ENCODE data around the gene JAG1. TPM values are rescaled to one million over a fixed set of nuclear protein-coding genes. Genes with fewer than 3 reads are reported as not detected.

The JAG1 gene
- polyA plus RNA-seq, 4 donors = 6.3 to 63.7 (median 15.7) TPM

DNA sequence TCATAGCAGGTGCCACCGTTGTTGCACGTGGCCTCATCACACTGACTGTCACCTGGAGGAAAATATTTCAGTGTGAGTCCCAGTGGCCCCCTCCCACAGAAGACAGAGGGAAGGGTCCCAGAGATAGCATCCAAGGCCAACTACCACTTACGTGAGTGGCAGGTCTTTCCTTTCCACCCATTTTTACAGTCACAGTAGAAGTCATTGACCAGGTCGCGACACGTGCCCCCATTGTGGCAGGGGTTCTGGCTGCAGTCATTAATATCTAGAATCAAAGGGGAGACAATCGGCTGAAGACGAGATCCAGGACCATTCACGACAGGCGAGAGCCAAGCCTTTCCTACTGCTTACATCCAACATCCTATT, 28.6 kb downstream of the JAG1 start:
- WGBS, 3 donors = 89 to 96% (median 95%) methylated on average over 10 of the region's 10 CpGs
- no peak overlapping the region for H3K27ac ChIP-seq (ENCODE audit: low read depth in 1 of 3, low read length in 2 of 3)
- no peaks in the 10 kb centered on the region for H3K4me1 ChIP-seq (ENCODE audit: control insufficient read depth in 3 of 3, insufficient read depth in 2 of 3, low read depth in 1 of 3, low read length in 2 of 3)
- H3K9me3 ChIP-seq (ENCODE audit: control insufficient read depth in 2 of 2, insufficient read depth in 1 of 2, low read depth in 1 of 2, low read length in 1 of 2) = no peaks in the 10 kb centered on the region
- no peaks in the 10 kb centered on the region for H3K27me3 ChIP-seq (ENCODE audit: control insufficient read depth in 3 of 3, insufficient read depth in 3 of 3, low read length in 3 of 3)
- H3K36me3 ChIP-seq (ENCODE audit: control insufficient read depth in 3 of 3, insufficient read depth in 2 of 3, low read depth in 1 of 3, low read length in 3 of 3) = peaks cover 15 to 88% (median 48%) of the 10 kb centered on the region in 3 donors
- FAIRE-seq (no peak), DNase-seq (no peak)
- no peak overlapping the region for H3K4me3 ChIP-seq (ENCODE audit: low read depth in 1 of 3, low read length in 3 of 3)

- Histone ChIP-seq H3K27ac (ENCODE audit: low read depth in 1 of 3, low read length in 2 of 3) (no peak overlapping the region), H3K4me3 (ENCODE audit: low read depth in 1 of 3, low read length in 3 of 3) (no peak overlapping the region), H3K4me1 (ENCODE audit: control insufficient read depth in 3 of 3, insufficient read depth in 2 of 3, low read depth in 1 of 3, low read length in 2 of 3) (no peaks in the 10 kb centered on the region), H3K27me3 (ENCODE audit: control insufficient read depth in 3 of 3, insufficient read depth in 3 of 3, low read length in 3 of 3) (no peaks in the 10 kb centered on the region), H3K36me3 (ENCODE audit: control insufficient read depth in 3 of 3, insufficient read depth in 2 of 3, low read depth in 1 of 3, low read length in 3 of 3) (peaks cover 17 to 88% (median 51%) of the 10 kb centered on the region in 3 donors), H3K9me3 (ENCODE audit: control insufficient read depth in 2 of 2, insufficient read depth in 1 of 2, low read depth in 1 of 2, low read length in 1 of 2) (no peaks in the 10 kb centered on the region)
- FAIRE-seq = no peak
- no peak for DNase-seq
- WGBS, 3 donors = 74 to 89% (median 81%) methylated on average over 14 of the region's 14 CpGs
These were observed 29.2 kb downstream of the JAG1 start for GRCh38 chr20:10644458-10645204.

DNA sequence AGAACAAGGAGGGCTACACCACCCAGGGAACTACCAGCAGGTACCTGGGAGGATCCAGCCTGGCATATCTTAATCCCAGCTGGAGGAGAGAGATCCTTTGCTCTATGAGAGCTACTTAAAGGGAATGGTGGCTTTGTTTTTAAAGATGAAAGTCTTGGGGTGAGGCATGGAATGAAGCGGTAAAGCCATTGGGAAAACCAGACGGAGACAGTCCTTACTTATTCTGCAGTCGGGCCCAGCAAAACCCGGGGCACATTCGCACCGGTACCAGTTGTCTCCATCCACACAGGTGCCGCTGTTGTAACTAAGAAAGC, 30.3 kb downstream of the JAG1 start:
- WGBS, 3 donors = 87 to 96% (median 91%) methylated on average over 7 of the region's 7 CpGs
- DNase-seq (no peak), FAIRE-seq (no peak)

GRCh38 chr20:10642856-10643559, 30.8 kb downstream of the JAG1 start:
- Histone ChIP-seq H3K9me3 (ENCODE audit: control insufficient read depth in 2 of 2, insufficient read depth in 1 of 2, low read depth in 1 of 2, low read length in 1 of 2) (no peaks in the 10 kb centered on the region), H3K4me3 (ENCODE audit: low read depth in 1 of 3, low read length in 3 of 3) (no peak overlapping the region), H3K36me3 (ENCODE audit: control insufficient read depth in 3 of 3, insufficient read depth in 2 of 3, low read depth in 1 of 3, low read length in 3 of 3) (peaks cover 17 to 82% (median 49%) of the 10 kb centered on the region in 3 donors), H3K4me1 (ENCODE audit: control insufficient read depth in 3 of 3, insufficient read depth in 2 of 3, low read depth in 1 of 3, low read length in 2 of 3) (no peaks in the 10 kb centered on the region), H3K27me3 (ENCODE audit: control insufficient read depth in 3 of 3, insufficient read depth in 3 of 3, low read length in 3 of 3) (no peaks in the 10 kb centered on the region), H3K27ac (ENCODE audit: low read depth in 1 of 3, low read length in 2 of 3) (no peak overlapping the region)
- DNase-seq (no peak), FAIRE-seq (no peak)
- 58 to 73% (median 66%) methylated on average over 4 of the region's 4 CpGs for WGBS, 3 donors

More for the DNA sequence above, 30.3 kb downstream of the JAG1 start:
- H3K4me1 ChIP-seq (ENCODE audit: control insufficient read depth in 3 of 3, insufficient read depth in 2 of 3, low read depth in 1 of 3, low read length in 2 of 3) = no peaks in the 10 kb centered on the region
- H3K4me3 ChIP-seq (ENCODE audit: low read depth in 1 of 3, low read length in 3 of 3) = no peak overlapping the region
- peaks cover 17 to 87% (median 53%) of the 10 kb centered on the region in 3 donors for H3K36me3 ChIP-seq (ENCODE audit: control insufficient read depth in 3 of 3, insufficient read depth in 2 of 3, low read depth in 1 of 3, low read length in 3 of 3)
- H3K27ac ChIP-seq (ENCODE audit: low read depth in 1 of 3, low read length in 2 of 3) = no peak overlapping the region
- H3K9me3 ChIP-seq (ENCODE audit: control insufficient read depth in 2 of 2, insufficient read depth in 1 of 2, low read depth in 1 of 2, low read length in 1 of 2) = no peaks in the 10 kb centered on the region
- H3K27me3 ChIP-seq (ENCODE audit: control insufficient read depth in 3 of 3, insufficient read depth in 3 of 3, low read length in 3 of 3) = no peaks in the 10 kb centered on the region

- FAIRE-seq = no peak
- peaks cover 13 to 81% (median 49%) of the 10 kb centered on the region in 3 donors for H3K36me3 ChIP-seq (ENCODE audit: control insufficient read depth in 3 of 3, insufficient read depth in 2 of 3, low read depth in 1 of 3, low read length in 3 of 3)
- WGBS, 3 donors = 94 to 97% (median 96%) methylated on average over 7 of the region's 7 CpGs
- DNase-seq = no peak
- no peaks in the 10 kb centered on the region for H3K9me3 ChIP-seq (ENCODE audit: control insufficient read depth in 2 of 2, insufficient read depth in 1 of 2, low read depth in 1 of 2, low read length in 1 of 2)
- no peaks in the 10 kb centered on the region for H3K4me1 ChIP-seq (ENCODE audit: control insufficient read depth in 3 of 3, insufficient read depth in 2 of 3, low read depth in 1 of 3, low read length in 2 of 3)
- no peaks in the 10 kb centered on the region for H3K27me3 ChIP-seq (ENCODE audit: control insufficient read depth in 3 of 3, insufficient read depth in 3 of 3, low read length in 3 of 3)
- no peak overlapping the region for H3K27ac ChIP-seq (ENCODE audit: low read depth in 1 of 3, low read length in 2 of 3)
- H3K4me3 ChIP-seq (ENCODE audit: low read depth in 1 of 3, low read length in 3 of 3) = no peak overlapping the region
These were observed 31.9 kb downstream of the JAG1 start for GRCh38 chr20:10641893-10642292.

- peaks cover 13 to 78% (median 49%) of the 10 kb centered on the region in 3 donors for H3K36me3 ChIP-seq (ENCODE audit: control insufficient read depth in 3 of 3, insufficient read depth in 2 of 3, low read depth in 1 of 3, low read length in 3 of 3)
- no peak overlapping the region for H3K27ac ChIP-seq (ENCODE audit: low read depth in 1 of 3, low read length in 2 of 3)
- no peak for DNase-seq
- H3K27me3 ChIP-seq (ENCODE audit: control insufficient read depth in 3 of 3, insufficient read depth in 3 of 3, low read length in 3 of 3) = no peaks in the 10 kb centered on the region
- 93 to 98% (median 94%) methylated on average over 12 of the region's 12 CpGs for WGBS, 3 donors
- FAIRE-seq = no peak
- H3K4me1 ChIP-seq (ENCODE audit: control insufficient read depth in 3 of 3, insufficient read depth in 2 of 3, low read depth in 1 of 3, low read length in 2 of 3) = no peaks in the 10 kb centered on the region
- H3K4me3 ChIP-seq (ENCODE audit: low read depth in 1 of 3, low read length in 3 of 3) = no peak overlapping the region
- no peaks in the 10 kb centered on the region for H3K9me3 ChIP-seq (ENCODE audit: control insufficient read depth in 2 of 2, insufficient read depth in 1 of 2, low read depth in 1 of 2, low read length in 1 of 2)
These were observed 32.3 kb downstream of the JAG1 start for GRCh38 chr20:10641467-10641866.

DNA sequence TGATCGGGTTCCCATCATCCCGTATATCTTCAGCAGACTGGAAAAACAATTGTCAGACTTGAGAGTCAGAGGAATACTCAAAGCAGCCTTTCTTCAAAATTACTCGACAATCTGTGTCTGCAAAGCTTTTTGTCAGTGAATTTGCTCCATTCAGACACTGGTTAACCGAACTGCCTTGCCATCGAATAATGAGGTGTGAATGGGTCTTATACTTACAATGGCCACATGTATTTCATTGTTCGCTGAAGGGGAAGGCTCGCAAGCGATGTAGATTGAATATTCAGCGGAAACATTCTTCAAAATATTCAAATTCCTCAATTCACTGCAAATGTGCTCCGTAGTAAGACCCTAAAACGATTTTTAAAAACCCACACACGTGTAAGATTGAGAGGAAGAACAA, 32.9 kb downstream of the JAG1 start:
- peaks cover 0 to 5% (median 0%) of the 10 kb centered on the region in 3 donors for H3K4me1 ChIP-seq (ENCODE audit: control insufficient read depth in 3 of 3, insufficient read depth in 2 of 3, low read depth in 1 of 3, low read length in 2 of 3)
- no peak overlapping the region for H3K4me3 ChIP-seq (ENCODE audit: low read depth in 1 of 3, low read length in 3 of 3)
- no peak for DNase-seq
- no peaks in the 10 kb centered on the region for H3K27me3 ChIP-seq (ENCODE audit: control insufficient read depth in 3 of 3, insufficient read depth in 3 of 3, low read length in 3 of 3)
- 92 to 94% (median 92%) methylated on average over 12 of the region's 12 CpGs for WGBS, 3 donors
- peaks cover 11 to 72% (median 49%) of the 10 kb centered on the region in 3 donors for H3K36me3 ChIP-seq (ENCODE audit: control insufficient read depth in 3 of 3, insufficient read depth in 2 of 3, low read depth in 1 of 3, low read length in 3 of 3)
- no peak overlapping the region for H3K27ac ChIP-seq (ENCODE audit: low read depth in 1 of 3, low read length in 2 of 3)
- no peaks in the 10 kb centered on the region for H3K9me3 ChIP-seq (ENCODE audit: control insufficient read depth in 2 of 2, insufficient read depth in 1 of 2, low read depth in 1 of 2, low read length in 1 of 2)
- no peak for FAIRE-seq

- H3K9me3 ChIP-seq (ENCODE audit: control insufficient read depth in 2 of 2, insufficient read depth in 1 of 2, low read depth in 1 of 2, low read length in 1 of 2) = no peaks in the 10 kb centered on the region
- H3K36me3 ChIP-seq (ENCODE audit: control insufficient read depth in 3 of 3, insufficient read depth in 2 of 3, low read depth in 1 of 3, low read length in 3 of 3) = peaks cover 7 to 63% (median 43%) of the 10 kb centered on the region in 3 donors
- WGBS, 3 donors = 80 to 86% (median 85%) methylated on average over 18 of the region's 18 CpGs
- no peak overlapping the region for H3K4me3 ChIP-seq (ENCODE audit: low read depth in 1 of 3, low read length in 3 of 3)
- H3K27ac ChIP-seq (ENCODE audit: low read depth in 1 of 3, low read length in 2 of 3) = peak overlapping the region in 1 of 3 donors; percentile 57
- no peak for DNase-seq
- no peak for FAIRE-seq
- H3K4me1 ChIP-seq (ENCODE audit: control insufficient read depth in 3 of 3, insufficient read depth in 2 of 3, low read depth in 1 of 3, low read length in 2 of 3) = peaks cover 0 to 5% (median 0%) of the 10 kb centered on the region in 3 donors
- H3K27me3 ChIP-seq (ENCODE audit: control insufficient read depth in 3 of 3, insufficient read depth in 3 of 3, low read length in 3 of 3) = no peaks in the 10 kb centered on the region
These were observed 33.9 kb downstream of the JAG1 start for GRCh38 chr20:10639737-10640556.

All from small intestine (tissue), 7 donors.